Measurements from ENCODE around the gene TIMP3. TPM values are rescaled to one million over a fixed set of nuclear protein-coding genes. Genes with fewer than 3 reads are reported as not detected.

The TIMP3 gene
- total RNA-seq, 4 donors from 2014 or later, result 560 to 818 (median 738) TPM

GRCh38 chr22:32877196-32877595 is 75.7 kb downstream of the TIMP3 start:
- 85% methylated on average over 3 of the region's 3 CpGs; no CpG with 5 or more reads in 1 of the 2 donors for WGBS, 2 donors (ENCODE audit: low coverage in 1 of 2)
- Histone ChIP-seq H3K36me3 (no peaks in the 10 kb centered on the region), H3K4me1 (peaks cover 0 to 20% (median 4%) of the 10 kb centered on the region in 3 donors), H3K9me3 (no peaks in the 10 kb centered on the region), H3K27me3 (no peaks in the 10 kb centered on the region), H3K27ac (no peak overlapping the region), H3K4me3 (no peak overlapping the region)
- ATAC-seq, result no peak
- no peak for TF ChIP-seq POLR2AphosphoS5 (IDR thresholded peaks at IDR 0.05)
- no peak for TF ChIP-seq POLR2A (IDR thresholded peaks at IDR 0.05)
- no peak for TF ChIP-seq EP300 (IDR thresholded peaks at IDR 0.05)
- TF ChIP-seq CTCF (IDR thresholded peaks at IDR 0.05), result no peak

GRCh38 chr22:32879550-32879949 is 78.0 kb downstream of the TIMP3 start:
- TF ChIP-seq POLR2AphosphoS5 (IDR thresholded peaks at IDR 0.05) (no peak), EP300 (IDR thresholded peaks at IDR 0.05) (no peak)
- Histone ChIP-seq H3K9me3 (no peaks in the 10 kb centered on the region), H3K4me3 (no peak overlapping the region), H3K27me3 (no peaks in the 10 kb centered on the region), H3K4me1 (peaks cover 0 to 20% (median 4%) of the 10 kb centered on the region in 3 donors), H3K36me3 (no peaks in the 10 kb centered on the region), H3K27ac (no peak overlapping the region)
- WGBS, 2 donors (ENCODE audit: low coverage in 1 of 2), result 88% methylated on average over 1 of the region's 1 CpG; no CpG with 5 or more reads in 1 of the 2 donors
- no peak for ATAC-seq

DNA sequence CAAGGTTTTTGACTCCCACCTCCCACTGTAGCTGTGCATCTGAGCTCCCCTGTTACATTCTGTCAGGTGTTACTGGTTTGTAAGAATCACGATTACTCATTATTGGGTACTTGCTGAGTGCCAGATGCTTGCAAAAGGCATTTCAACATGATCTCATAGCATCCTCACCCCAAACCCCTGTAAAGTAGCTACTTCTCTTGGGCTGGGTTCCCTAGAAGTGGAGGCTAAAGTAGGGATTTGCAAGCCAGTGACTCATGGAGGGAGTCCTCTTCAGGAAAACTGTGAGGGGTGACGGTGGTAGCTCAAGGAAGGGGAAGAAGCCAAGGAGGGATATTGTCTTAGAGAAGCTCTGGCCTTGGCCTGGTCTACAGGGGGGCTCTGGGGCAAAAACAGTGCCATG is 78.6 kb downstream of the TIMP3 start:
- Histone ChIP-seq H3K4me1 (peaks cover 0 to 20% (median 4%) of the 10 kb centered on the region in 3 donors), H3K27me3 (no peaks in the 10 kb centered on the region), H3K4me3 (no peak overlapping the region), H3K27ac (no peak overlapping the region), H3K9me3 (no peaks in the 10 kb centered on the region), H3K36me3 (no peaks in the 10 kb centered on the region)
- ATAC-seq, result peak; percentile 44
- 38 to 86% methylated on average over 1 of the region's 2 CpGs for WGBS, 2 donors (ENCODE audit: low coverage in 1 of 2)
- TF ChIP-seq POLR2AphosphoS5 (IDR thresholded peaks at IDR 0.05), result no peak
- TF ChIP-seq EP300 (IDR thresholded peaks at IDR 0.05), result no peak
- TF ChIP-seq CTCF (IDR thresholded peaks at IDR 0.05), result no peak

- 93% methylated on average over 4 of the region's 7 CpGs; no CpG with 5 or more reads in 1 of the 2 donors for WGBS, 2 donors (ENCODE audit: low coverage in 1 of 2)
- H3K27ac ChIP-seq, result peak overlapping the region in 1 of 4 donors; percentile 5
- no peak for ATAC-seq
- H3K27me3 ChIP-seq, result no peaks in the 10 kb centered on the region
- TF ChIP-seq CTCF (IDR thresholded peaks at IDR 0.05), result no peak
- TF ChIP-seq EP300 (IDR thresholded peaks at IDR 0.05), result no peak
- no peak for TF ChIP-seq POLR2AphosphoS5 (IDR thresholded peaks at IDR 0.05)
- no peak for TF ChIP-seq POLR2A (IDR thresholded peaks at IDR 0.05)
- H3K4me1 ChIP-seq, result peaks cover 0 to 20% (median 4%) of the 10 kb centered on the region in 3 donors
- no peaks in the 10 kb centered on the region for H3K36me3 ChIP-seq
- no peaks in the 10 kb centered on the region for H3K9me3 ChIP-seq
- no peak overlapping the region for H3K4me3 ChIP-seq
Observed at GRCh38 chr22:32880505-32880892, 79.0 kb downstream of the TIMP3 start.

DNA sequence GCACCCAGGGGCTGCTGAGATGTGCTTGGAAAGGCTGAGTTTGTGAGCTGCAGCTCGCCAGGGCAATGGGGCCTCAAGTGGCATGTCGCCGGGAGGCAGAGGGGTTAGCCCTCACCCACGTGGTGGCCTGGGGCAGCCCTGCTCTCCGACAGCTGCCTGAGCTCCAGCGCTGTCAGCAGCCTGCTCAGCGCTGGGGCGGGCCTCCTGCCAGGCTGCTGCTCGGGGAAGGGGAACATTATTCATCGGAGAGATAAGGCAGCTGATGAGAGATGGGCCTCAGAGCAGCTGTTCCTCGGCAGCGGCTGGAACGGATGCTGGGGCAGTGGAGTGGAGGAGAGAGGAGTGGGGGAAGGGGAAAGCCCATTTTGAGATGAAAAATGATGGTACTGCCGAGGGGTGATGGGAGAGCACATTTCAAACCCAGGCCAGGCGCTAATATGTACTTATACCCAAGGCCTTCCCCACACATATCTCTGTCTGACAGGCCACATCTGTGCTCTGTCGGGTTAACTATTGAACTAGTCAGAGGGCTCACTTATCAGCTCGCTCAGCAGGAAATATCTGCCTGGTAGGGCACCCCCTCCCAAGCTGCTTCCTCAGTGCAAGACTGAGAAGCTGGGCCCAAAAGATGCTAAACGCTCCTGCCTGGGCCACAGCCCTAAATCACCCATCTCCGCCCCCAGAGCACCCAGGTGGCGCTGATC is 79.5 kb downstream of the TIMP3 start:
- ATAC-seq, result peak; percentile 72
- no peaks in the 10 kb centered on the region for H3K9me3 ChIP-seq
- no peaks in the 10 kb centered on the region for H3K36me3 ChIP-seq
- H3K4me3 ChIP-seq, result no peak overlapping the region
- WGBS, 2 donors (ENCODE audit: low coverage in 1 of 2), result 33 to 47% methylated on average over 5 to 8 of the region's 20 CpGs
- peak overlapping the region in 3 of 4 donors; percentile 0 to 11 (median 5) for H3K27ac ChIP-seq
- no peaks in the 10 kb centered on the region for H3K27me3 ChIP-seq
- H3K4me1 ChIP-seq, result peaks cover 0 to 20% (median 4%) of the 10 kb centered on the region in 3 donors
- TF ChIP-seq POLR2A (IDR thresholded peaks at IDR 0.05) (no peak), POLR2AphosphoS5 (IDR thresholded peaks at IDR 0.05) (no peak), CTCF (IDR thresholded peaks at IDR 0.05) (no peak), EP300 (IDR thresholded peaks at IDR 0.05) (no peak)

All from gastroesophageal sphincter (tissue), 4 donors.